Placental pericyte (primary cell): Measurements from ENCODE around the gene ZNF319. TPM values are rescaled to one million over a fixed set of nuclear protein-coding genes. Genes with fewer than 3 reads are reported as not detected.

Experiments used
- total RNA-seq: library from RNA; depleted of rRNA; stranded (reverse); fragments of >200 nt; gene quantifications from 2 replicates; pipeline ENCODE4 v1.2.3, GENCODE V29; 2012

The ZNF319 gene
- 6.3 and 10.3 TPM in 2 replicates for total RNA-seq

GRCh38 chr16:57999971-58000705 is at the start of gene ZNF319:
Gene ZNF319, minus strand, starts transcription at chr16:58000672. Its CDS starts 2,407 bp downstream, at chr16:57998265.

GRCh38 chr16:58025351-58026138 is 25.1 kb upstream of the ZNF319 start, which contains the start of gene MMP15:
Gene MMP15, plus strand, starts transcription at chr16:58025754. Its CDS starts 597 bp downstream, at chr16:58026351.

GRCh38 chr16:58000706-58001676 is 519 bp upstream of the ZNF319 start, which contains the start of gene USB1:
Gene USB1, plus strand, starts transcription at chr16:58001407. Its CDS starts 77 bp downstream, at chr16:58001484.

GRCh38 chr16:57970970-57971369 is 29.5 kb downstream of the ZNF319 start, which contains the start of gene CNGB1:
Gene CNGB1, minus strand, starts transcription at chr16:57971128. Its CDS starts 3,842 bp downstream, at chr16:57967286.

Other genes starting within 250 kb of the ZNF319 start
- 157 and 170 TPM in 2 replicates for gene KIFC3, start 198.2 kb downstream of the ZNF319 start, total RNA-seq
- gene CNGB1, start 29.5 kb downstream of the ZNF319 start, total RNA-seq: not detected in 2 replicates
- 48.8 and 50.5 TPM in 2 replicates for gene USB1, start 735 bp upstream of the ZNF319 start, total RNA-seq
- 6.6 and 15.1 TPM in 2 replicates for gene MMP15, start 25.1 kb upstream of the ZNF319 start, total RNA-seq
- gene CFAP20, start 128.7 kb upstream of the ZNF319 start, total RNA-seq: 23.0 and 46.7 TPM in 2 replicates
- 27.8 and 50.3 TPM in 2 replicates for gene CSNK2A2, start 197.4 kb upstream of the ZNF319 start, total RNA-seq